ENCODE results near the gene SGCB.

The SGCB gene

DNA sequence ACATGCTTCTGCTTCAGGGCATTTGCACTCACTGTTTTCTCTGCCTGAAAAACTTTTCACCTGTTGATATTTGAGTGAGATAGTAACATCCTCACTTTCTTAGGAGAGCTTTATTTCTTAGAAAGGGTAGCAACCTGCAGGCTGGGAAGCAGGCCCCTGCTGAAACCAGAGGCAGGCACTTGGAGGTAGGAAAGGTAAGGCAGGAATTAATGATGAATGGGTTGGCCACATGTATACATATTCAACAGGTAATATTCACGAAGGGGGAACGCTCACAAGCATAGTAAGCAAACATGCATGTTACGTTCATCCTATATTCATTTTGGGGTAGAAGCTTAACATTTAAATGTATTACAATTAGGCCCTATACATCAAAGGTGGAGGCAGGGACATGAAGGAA lies 16.2 kb upstream of the SGCB start:
- Histone ChIP-seq H3K9ac (ENCODE audit: low read depth in 1 of 2, low read length in 2 of 2) (no peak overlapping the region), H3K4me1 (ENCODE audit: control insufficient read depth in 2 of 2, insufficient read depth in 2 of 2, low read length in 2 of 2) (peaks cover 6 to 14% of the 10 kb centered on the region in 2 donors), H3K27ac (ENCODE audit: low read depth in 2 of 2, low read length in 2 of 2) (no peak overlapping the region), H3K4me3 (ENCODE audit: low read length in 2 of 2) (no peak overlapping the region), H3K36me3 (ENCODE audit: control insufficient read depth in 2 of 2, insufficient read depth in 2 of 2, low read length in 2 of 2) (no peaks in the 10 kb centered on the region), H3K9me3 (ENCODE audit: control insufficient read depth in 2 of 2, low read length in 2 of 2) (no peaks in the 10 kb centered on the region), H3K27me3 (ENCODE audit: control insufficient read depth in 2 of 2, insufficient read depth in 2 of 2, low read length in 2 of 2) (no peaks in the 10 kb centered on the region)

DNA sequence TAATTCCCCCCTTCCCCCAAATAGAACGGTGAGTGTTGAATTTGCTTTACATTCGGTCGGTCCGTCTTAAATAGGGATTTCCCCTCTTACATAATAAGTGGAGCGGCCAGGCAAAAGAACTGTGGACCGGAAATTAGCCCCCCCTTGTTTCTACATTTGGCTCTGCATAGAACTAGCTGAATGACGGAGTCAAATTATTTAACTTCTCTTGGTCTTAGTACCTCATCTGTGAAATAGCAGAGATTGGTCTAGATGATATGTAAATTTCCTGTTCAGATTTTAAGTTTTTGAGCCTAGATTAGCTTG lies 14.3 kb upstream of the SGCB start:
- Histone ChIP-seq H3K4me1 (ENCODE audit: control insufficient read depth in 2 of 2, insufficient read depth in 2 of 2, low read length in 2 of 2) (peaks cover 2 to 10% of the 10 kb centered on the region in 2 donors), H3K9me3 (ENCODE audit: control insufficient read depth in 2 of 2, low read length in 2 of 2) (no peaks in the 10 kb centered on the region), H3K4me3 (ENCODE audit: low read length in 2 of 2) (peak overlapping the region; percentile 77 to 81), H3K27ac (ENCODE audit: low read depth in 2 of 2, low read length in 2 of 2) (peak overlapping the region; percentile 27 to 59), H3K9ac (ENCODE audit: low read depth in 1 of 2, low read length in 2 of 2) (peak overlapping the region in 1 of 2 donors; percentile 55), H3K27me3 (ENCODE audit: control insufficient read depth in 2 of 2, insufficient read depth in 2 of 2, low read length in 2 of 2) (no peaks in the 10 kb centered on the region), H3K36me3 (ENCODE audit: control insufficient read depth in 2 of 2, insufficient read depth in 2 of 2, low read length in 2 of 2) (no peaks in the 10 kb centered on the region)

- H3K36me3 ChIP-seq (ENCODE audit: control insufficient read depth in 2 of 2, insufficient read depth in 2 of 2, low read length in 2 of 2) = no peaks in the 10 kb centered on the region
- no peaks in the 10 kb centered on the region for H3K9me3 ChIP-seq (ENCODE audit: control insufficient read depth in 2 of 2, low read length in 2 of 2)
- no peaks in the 10 kb centered on the region for H3K27me3 ChIP-seq (ENCODE audit: control insufficient read depth in 2 of 2, insufficient read depth in 2 of 2, low read length in 2 of 2)
- H3K27ac ChIP-seq (ENCODE audit: low read depth in 2 of 2, low read length in 2 of 2) = peak overlapping the region; percentile 27 to 59
- peak overlapping the region; percentile 77 to 81 for H3K4me3 ChIP-seq (ENCODE audit: low read length in 2 of 2)
- peaks cover 2 to 12% of the 10 kb centered on the region in 2 donors for H3K4me1 ChIP-seq (ENCODE audit: control insufficient read depth in 2 of 2, insufficient read depth in 2 of 2, low read length in 2 of 2)
- peak overlapping the region; percentile 55 to 74 for H3K9ac ChIP-seq (ENCODE audit: low read depth in 1 of 2, low read length in 2 of 2)
These were observed 13.7 kb upstream of the SGCB start for GRCh38 chr4:52051615-52052474.

DNA sequence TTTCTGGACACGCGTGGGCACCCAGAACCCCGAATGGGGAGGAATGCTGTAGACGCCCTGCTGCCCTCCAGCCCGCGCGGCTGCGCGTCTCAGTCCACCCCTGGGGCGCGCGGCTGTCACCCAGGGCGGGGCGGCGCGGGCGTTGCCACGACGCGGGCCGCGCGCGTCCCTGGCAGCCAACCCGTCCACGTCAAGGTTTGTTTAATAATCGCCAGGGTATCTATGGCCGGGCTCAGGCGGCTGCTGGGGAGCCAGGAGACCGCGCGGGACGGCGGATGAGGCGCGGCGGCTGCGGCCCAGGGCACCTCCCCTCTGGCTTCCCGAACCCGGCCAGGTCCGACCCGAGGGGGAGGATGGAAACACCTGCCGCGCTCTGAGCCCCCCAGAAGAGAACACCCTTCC lies 13.1 kb upstream of the SGCB start, which contains the start of gene SPATA18:
SPATA18 (plus strand) TSS at position 92 of the 402 bp plus-strand sequence. CDS start 401 bp downstream, outside the sequence.
- H3K9ac ChIP-seq (ENCODE audit: low read depth in 1 of 2, low read length in 2 of 2) = peak within 1 kb of the TSS; percentile 55 to 74
- no peaks in the 10 kb centered on the region for H3K9me3 ChIP-seq (ENCODE audit: control insufficient read depth in 2 of 2, low read length in 2 of 2)
- H3K27ac ChIP-seq (ENCODE audit: low read depth in 2 of 2, low read length in 2 of 2) = peak within 1 kb of the TSS; percentile 27 to 59
- H3K27me3 ChIP-seq (ENCODE audit: control insufficient read depth in 2 of 2, insufficient read depth in 2 of 2, low read length in 2 of 2) = no peaks in the 10 kb centered on the region
- H3K36me3 ChIP-seq (ENCODE audit: control insufficient read depth in 2 of 2, insufficient read depth in 2 of 2, low read length in 2 of 2) = no peaks in the 10 kb centered on the region
- H3K4me1 ChIP-seq (ENCODE audit: control insufficient read depth in 2 of 2, insufficient read depth in 2 of 2, low read length in 2 of 2) = peaks cover 2 to 12% of the 10 kb centered on the region in 2 donors
- H3K4me3 ChIP-seq (ENCODE audit: low read length in 2 of 2) = peak within 1 kb of the TSS; percentile 77 to 81

GRCh38 chr4:52049266-52049665 lies 11.2 kb upstream of the SGCB start:
- no peaks in the 10 kb centered on the region for H3K27me3 ChIP-seq (ENCODE audit: control insufficient read depth in 2 of 2, insufficient read depth in 2 of 2, low read length in 2 of 2)
- no peak overlapping the region for H3K27ac ChIP-seq (ENCODE audit: low read depth in 2 of 2, low read length in 2 of 2)
- H3K4me1 ChIP-seq (ENCODE audit: control insufficient read depth in 2 of 2, insufficient read depth in 2 of 2, low read length in 2 of 2) = peaks cover 2 to 12% of the 10 kb centered on the region in 2 donors
- H3K9me3 ChIP-seq (ENCODE audit: control insufficient read depth in 2 of 2, low read length in 2 of 2) = no peaks in the 10 kb centered on the region
- no peak overlapping the region for H3K9ac ChIP-seq (ENCODE audit: low read depth in 1 of 2, low read length in 2 of 2)
- H3K36me3 ChIP-seq (ENCODE audit: control insufficient read depth in 2 of 2, insufficient read depth in 2 of 2, low read length in 2 of 2) = no peaks in the 10 kb centered on the region
- no peak overlapping the region for H3K4me3 ChIP-seq (ENCODE audit: low read length in 2 of 2)

DNA sequence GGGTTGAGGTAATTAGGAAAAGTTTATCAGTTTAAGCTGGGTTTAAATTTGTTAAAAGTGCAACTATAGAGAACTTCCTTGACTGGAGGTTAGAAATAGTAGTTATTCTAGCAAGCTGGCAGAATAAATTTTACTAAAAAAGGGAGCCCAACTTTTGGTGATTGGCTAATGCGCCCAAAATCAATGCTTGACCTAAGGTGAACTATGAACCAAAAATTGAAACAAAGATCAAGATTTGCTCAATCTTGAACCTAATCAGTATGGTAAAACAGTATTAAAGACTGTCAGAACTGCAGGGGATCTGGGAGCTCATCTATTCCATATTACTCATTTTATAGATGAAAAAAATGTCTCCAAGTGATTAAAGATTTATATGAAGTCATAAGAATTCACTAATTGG lies 6.9 kb upstream of the SGCB start:
- H3K27ac ChIP-seq (ENCODE audit: low read depth in 2 of 2, low read length in 2 of 2) = no peak overlapping the region
- H3K27me3 ChIP-seq (ENCODE audit: control insufficient read depth in 2 of 2, insufficient read depth in 2 of 2, low read length in 2 of 2) = peaks cover 0 to 7% of the 10 kb centered on the region in 2 donors
- H3K36me3 ChIP-seq (ENCODE audit: control insufficient read depth in 2 of 2, insufficient read depth in 2 of 2, low read length in 2 of 2) = no peaks in the 10 kb centered on the region
- H3K4me1 ChIP-seq (ENCODE audit: control insufficient read depth in 2 of 2, insufficient read depth in 2 of 2, low read length in 2 of 2) = peaks cover 0 to 2% of the 10 kb centered on the region in 2 donors
- no peak overlapping the region for H3K4me3 ChIP-seq (ENCODE audit: low read length in 2 of 2)
- H3K9me3 ChIP-seq (ENCODE audit: control insufficient read depth in 2 of 2, low read length in 2 of 2) = no peaks in the 10 kb centered on the region
- H3K9ac ChIP-seq (ENCODE audit: low read depth in 1 of 2, low read length in 2 of 2) = no peak overlapping the region

DNA sequence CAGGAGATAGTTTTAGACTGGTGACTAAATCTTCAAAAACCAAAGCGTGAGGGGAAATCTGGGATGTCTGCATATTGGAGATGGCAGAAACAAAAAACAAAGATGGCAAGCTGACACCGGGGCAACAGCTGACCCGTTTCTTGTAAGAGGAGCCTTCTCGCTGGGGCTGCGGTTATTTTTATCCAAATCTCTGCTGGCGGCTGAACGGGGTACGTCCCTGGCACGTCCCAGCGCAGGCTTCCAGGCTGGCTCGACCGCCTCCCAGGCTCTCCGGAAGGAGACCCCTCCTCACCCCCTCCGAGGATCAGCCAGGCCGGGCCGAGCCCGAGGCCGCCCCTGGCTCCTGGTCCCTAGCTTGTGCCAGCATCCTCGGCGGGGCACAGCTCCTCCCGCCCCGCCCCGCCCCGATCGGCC lies 403 bp downstream of the SGCB start:
- Histone ChIP-seq H3K9ac (ENCODE audit: low read depth in 1 of 2, low read length in 2 of 2) (peak overlapping the region; percentile 42 to 62), H3K27ac (ENCODE audit: low read depth in 2 of 2, low read length in 2 of 2) (no peak overlapping the region), H3K27me3 (ENCODE audit: control insufficient read depth in 2 of 2, insufficient read depth in 2 of 2, low read length in 2 of 2) (peaks cover 0 to 7% of the 10 kb centered on the region in 2 donors), H3K4me1 (ENCODE audit: control insufficient read depth in 2 of 2, insufficient read depth in 2 of 2, low read length in 2 of 2) (peaks cover 9 to 12% of the 10 kb centered on the region in 2 donors), H3K36me3 (ENCODE audit: control insufficient read depth in 2 of 2, insufficient read depth in 2 of 2, low read length in 2 of 2) (peaks cover 0 to 2% of the 10 kb centered on the region in 2 donors), H3K4me3 (ENCODE audit: low read length in 2 of 2) (peak overlapping the region; percentile 74 to 78), H3K9me3 (ENCODE audit: control insufficient read depth in 2 of 2, low read length in 2 of 2) (no peaks in the 10 kb centered on the region)

GRCh38 chr4:52036886-52037530 lies 1.1 kb downstream of the SGCB start:
- Histone ChIP-seq H3K27ac (ENCODE audit: low read depth in 2 of 2, low read length in 2 of 2) (no peak overlapping the region), H3K4me3 (ENCODE audit: low read length in 2 of 2) (peak overlapping the region; percentile 74 to 78), H3K27me3 (ENCODE audit: control insufficient read depth in 2 of 2, insufficient read depth in 2 of 2, low read length in 2 of 2) (peaks cover 0 to 5% of the 10 kb centered on the region in 2 donors), H3K36me3 (ENCODE audit: control insufficient read depth in 2 of 2, insufficient read depth in 2 of 2, low read length in 2 of 2) (peaks cover 0 to 2% of the 10 kb centered on the region in 2 donors), H3K9ac (ENCODE audit: low read depth in 1 of 2, low read length in 2 of 2) (peak overlapping the region in 1 of 2 donors; percentile 42), H3K4me1 (ENCODE audit: control insufficient read depth in 2 of 2, insufficient read depth in 2 of 2, low read length in 2 of 2) (peaks cover 9 to 12% of the 10 kb centered on the region in 2 donors), H3K9me3 (ENCODE audit: control insufficient read depth in 2 of 2, low read length in 2 of 2) (no peaks in the 10 kb centered on the region)

GRCh38 chr4:52035190-52035589 lies 2.9 kb downstream of the SGCB start:
- Histone ChIP-seq H3K27me3 (ENCODE audit: control insufficient read depth in 2 of 2, insufficient read depth in 2 of 2, low read length in 2 of 2) (no peaks in the 10 kb centered on the region), H3K9me3 (ENCODE audit: control insufficient read depth in 2 of 2, low read length in 2 of 2) (no peaks in the 10 kb centered on the region), H3K36me3 (ENCODE audit: control insufficient read depth in 2 of 2, insufficient read depth in 2 of 2, low read length in 2 of 2) (peaks cover 0 to 2% of the 10 kb centered on the region in 2 donors), H3K9ac (ENCODE audit: low read depth in 1 of 2, low read length in 2 of 2) (no peak overlapping the region), H3K4me3 (ENCODE audit: low read length in 2 of 2) (no peak overlapping the region), H3K4me1 (ENCODE audit: control insufficient read depth in 2 of 2, insufficient read depth in 2 of 2, low read length in 2 of 2) (peaks cover 9 to 12% of the 10 kb centered on the region in 2 donors), H3K27ac (ENCODE audit: low read depth in 2 of 2, low read length in 2 of 2) (no peak overlapping the region)

DNA sequence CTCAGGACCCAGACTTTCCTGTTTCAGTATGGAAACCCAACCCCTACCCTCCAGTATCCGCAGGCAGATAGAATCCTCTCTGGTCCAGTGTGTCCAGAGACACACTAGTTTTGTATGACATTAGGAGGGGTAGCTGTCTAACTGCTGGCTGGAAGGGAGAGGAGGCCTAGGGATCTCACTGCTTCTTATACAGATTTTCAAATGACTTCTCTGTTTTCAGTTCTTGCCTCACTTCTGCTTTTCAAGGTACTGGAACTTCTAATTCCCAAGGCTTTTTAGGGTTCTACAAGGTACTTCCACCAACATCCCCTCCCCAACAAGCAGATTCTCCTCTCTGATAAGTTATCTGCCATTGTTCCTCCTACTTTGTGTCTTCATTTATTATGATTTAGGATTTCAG lies 6.1 kb downstream of the SGCB start:
- Histone ChIP-seq H3K27ac (ENCODE audit: low read depth in 2 of 2, low read length in 2 of 2) (no peak overlapping the region), H3K4me1 (ENCODE audit: control insufficient read depth in 2 of 2, insufficient read depth in 2 of 2, low read length in 2 of 2) (peaks cover 6 to 9% of the 10 kb centered on the region in 2 donors), H3K9ac (ENCODE audit: low read depth in 1 of 2, low read length in 2 of 2) (no peak overlapping the region), H3K36me3 (ENCODE audit: control insufficient read depth in 2 of 2, insufficient read depth in 2 of 2, low read length in 2 of 2) (peaks cover 0 to 13% of the 10 kb centered on the region in 2 donors), H3K27me3 (ENCODE audit: control insufficient read depth in 2 of 2, insufficient read depth in 2 of 2, low read length in 2 of 2) (no peaks in the 10 kb centered on the region), H3K9me3 (ENCODE audit: control insufficient read depth in 2 of 2, low read length in 2 of 2) (no peaks in the 10 kb centered on the region), H3K4me3 (ENCODE audit: low read length in 2 of 2) (no peak overlapping the region)
